GM23248 (cell line): ENCODE results near the gene ASIC2. TPM values are rescaled to one million over a fixed set of nuclear protein-coding genes. Genes with fewer than 3 reads are reported as not detected.

Experiments
- DNase-seq: peaks from one replicate; pipeline ENCODE4 v3.0.0-alpha.2; 2015
- H2AFZ ChIP-seq: fragments of 200-600 bp; sonication (generic); 2 replicates; pipeline ENCODE4 v1.6.1; 2016; ENCODE audit warnings: antibody characterized with exemption
- H3F3A ChIP-seq: fragments of 200-600 bp; sonication (generic); 2 replicates; pipeline ENCODE4 v1.6.1; 2016; ENCODE audit warnings: mild to moderate bottlenecking, antibody characterized with exemption, mixed run types; ENCODE audit not compliant: insufficient read depth
- H3K27ac ChIP-seq: fragments of 200-600 bp; sonication (generic); 2 replicates; pipeline ENCODE4 v1.5.1; 2016; ENCODE audit warnings: mild to moderate bottlenecking
- H3K27me3 ChIP-seq: fragments of 200-600 bp; sonication (generic); replicated peaks from 2 replicates; pipeline ENCODE4 v1.6.1; 2016; ENCODE audit warnings: mild to moderate bottlenecking; ENCODE audit not compliant: insufficient read depth
- H3K36me3 ChIP-seq: fragments of 200-600 bp; sonication (generic); 2 replicates; pipeline ENCODE4 v1.6.1; 2016; ENCODE audit warnings: low read depth, mild to moderate bottlenecking
- H3K4me1 ChIP-seq: fragments of 200-600 bp; sonication (generic); 2 replicates; pipeline ENCODE4 v1.6.1; 2016; ENCODE audit warnings: mild to moderate bottlenecking; ENCODE audit not compliant: insufficient read depth
- H3K4me2 ChIP-seq: fragments of 200-600 bp; sonication (generic); one replicate; pipeline ENCODE4 v1.6.1; 2016; ENCODE audit warnings: mild to moderate bottlenecking; ENCODE audit not compliant: unreplicated experiment
- H3K4me3 ChIP-seq: fragments of 200-600 bp; sonication (generic); 2 replicates; pipeline ENCODE4 v1.5.1; 2016; ENCODE audit warnings: mild to moderate bottlenecking
- H3K79me2 ChIP-seq: fragments of 200-600 bp; sonication (generic); 2 replicates; pipeline ENCODE4 v1.6.1; 2016; ENCODE audit warnings: mild to moderate bottlenecking; ENCODE audit not compliant: insufficient read depth
- H3K9ac ChIP-seq: fragments of 200-600 bp; sonication (generic); 2 replicates; pipeline ENCODE4 v1.6.1; 2016; ENCODE audit warnings: mild to moderate bottlenecking
- H3K9me2 ChIP-seq: fragments of 200-600 bp; sonication (generic); 2 replicates; pipeline ENCODE4 v1.6.1; 2016; ENCODE audit warnings: mixed run types, mild to moderate bottlenecking, moderate library complexity; ENCODE audit not compliant: insufficient read depth
- H3K9me3 ChIP-seq: fragments of 200-600 bp; sonication (generic); one replicate; pipeline ENCODE4 v1.6.1; 2017; ENCODE audit warnings: low read depth
- H4K20me1 ChIP-seq: fragments of 200-600 bp; sonication (generic); 2 replicates; pipeline ENCODE4 v1.6.0; 2016; ENCODE audit not compliant: insufficient read depth
- EZH2 ChIP-seq: fragments of 200-600 bp; sonication (generic); IDR thresholded peaks from 2 replicates; pipeline ENCODE4 v1.6.1; 2018; ENCODE audit warnings: antibody characterized with exemption, mild to moderate bottlenecking; ENCODE audit not compliant: insufficient read depth, poor library complexity, severe bottlenecking
- EZH2phosphoT487 ChIP-seq: fragments of 200-600 bp; sonication (generic); IDR thresholded peaks from 2 replicates; pipeline ENCODE4 v1.6.1; 2018; ENCODE audit warnings: antibody characterized with exemption, moderate library complexity, mild to moderate bottlenecking, low read depth; ENCODE audit not compliant: insufficient read depth
- WGBS, 2 experiments: methylation state at CpG; one replicate each; pipeline ENCODE4 v1.1.6; 2015 to 2017; ENCODE audit warnings: low lambda C conversion rate in 2 of 2, low coverage in 1 of 2; ENCODE audit errors: missing lambda C conversion rate in 2 of 2; 5-methylcytosine and 5-hydroxymethylcytosine counted together
- in situ Hi-C: fragments of 300-500 bp; cut with MboI; formaldehyde crosslinking; loops from 2 replicates; pipeline ENCODE4 v1.15.0; 2020
- polyA plus RNA-seq: library from polyadenylated mRNA; unstranded; fragments of >200 nt; fragmentation: Nextera tagmentation; extraction: Ambion mirVana; gene quantifications from 2 replicates; pipeline ENCODE4 v1.2.1, GENCODE V29; 2016
- total RNA-seq: library from RNA; depleted of rRNA; stranded (reverse); fragments of >200 nt; shearing (Covaris generic); gene quantifications from 2 replicates; pipeline ENCODE4 v1.2.3, GENCODE V29; 2014; rRNA removed

The ASIC2 gene
- total RNA-seq = under 0.01 TPM in 1 of 2 replicates, not detected in the other
- not detected in 2 replicates for polyA plus RNA-seq

DNA sequence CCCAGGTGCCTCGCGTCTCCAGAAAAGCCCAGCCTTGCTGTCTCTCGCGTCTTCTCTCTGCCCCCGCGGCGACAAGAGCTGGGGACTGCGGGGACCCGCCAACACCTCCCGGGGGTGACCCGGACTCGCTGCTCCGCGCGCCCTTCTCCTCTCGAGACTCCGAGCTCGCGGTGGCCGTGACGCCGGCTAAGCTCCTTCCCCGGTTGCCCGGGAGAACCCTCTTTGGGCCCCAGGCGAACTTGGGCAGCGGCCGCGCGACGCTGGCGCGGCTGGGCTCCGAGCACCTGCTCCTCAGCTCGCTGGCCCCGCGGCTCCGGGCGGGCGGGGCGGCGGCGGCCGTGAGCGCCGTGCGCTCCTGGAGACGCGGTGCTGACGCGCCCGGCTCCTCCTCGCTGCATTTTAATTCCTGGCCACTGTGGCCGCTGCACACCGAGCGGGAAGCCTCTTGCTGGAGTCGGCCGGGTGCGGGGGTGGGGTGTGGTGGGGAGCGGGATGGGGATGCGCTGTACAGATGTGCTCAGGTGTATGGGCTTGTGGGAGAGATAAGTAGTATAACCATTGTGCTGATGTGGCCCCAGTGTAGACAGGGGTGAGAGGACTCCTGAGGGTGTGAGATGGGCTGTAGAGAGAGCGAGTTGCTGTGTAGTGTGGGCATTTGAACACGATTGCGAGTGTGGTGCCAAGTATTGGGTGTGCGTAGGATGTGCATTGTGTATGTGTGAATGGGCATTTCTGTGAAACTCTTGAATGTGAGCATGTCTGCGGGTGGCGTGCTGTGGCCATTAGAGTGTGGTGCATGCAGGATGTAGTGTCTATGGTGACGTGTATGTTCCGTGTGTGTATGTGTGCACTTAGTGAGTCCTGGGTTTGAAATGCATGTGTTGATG, at the start of gene ASIC2:
TSS of gene ASIC2 (minus strand) at position 315 of the 887 bp plus-strand sequence.
- H3K27ac ChIP-seq = no peak within 1 kb of the TSS
- in situ Hi-C loops = no loop called here
- no peaks in the 10 kb centered on the region for H3K9me2 ChIP-seq
- TF ChIP-seq EZH2phosphoT487 = no peak
- TF ChIP-seq EZH2 = no peak
- H3K79me2 ChIP-seq = no peaks in the 10 kb centered on the region
- no peaks in the 10 kb centered on the region for H4K20me1 ChIP-seq
- WGBS, 2 experiments = 13 to 14% methylated on average over 53 to 54 of the region's 68 CpGs
- H3F3A ChIP-seq = no peaks in the 10 kb centered on the region
- peak; percentile 45 for DNase-seq
- H2AFZ ChIP-seq = no peak within 1 kb of the TSS
- H3K9ac ChIP-seq = no peak within 1 kb of the TSS
- peaks cover 45% of the 10 kb centered on the region for H3K27me3 ChIP-seq
- peak within 1 kb of the TSS; percentile 35 for H3K4me2 ChIP-seq
- no peaks in the 10 kb centered on the region for H3K9me3 ChIP-seq
- H3K4me3 ChIP-seq = peak within 1 kb of the TSS; percentile 53
- no peaks in the 10 kb centered on the region for H3K36me3 ChIP-seq
- no peaks in the 10 kb centered on the region for H3K4me1 ChIP-seq

DNA sequence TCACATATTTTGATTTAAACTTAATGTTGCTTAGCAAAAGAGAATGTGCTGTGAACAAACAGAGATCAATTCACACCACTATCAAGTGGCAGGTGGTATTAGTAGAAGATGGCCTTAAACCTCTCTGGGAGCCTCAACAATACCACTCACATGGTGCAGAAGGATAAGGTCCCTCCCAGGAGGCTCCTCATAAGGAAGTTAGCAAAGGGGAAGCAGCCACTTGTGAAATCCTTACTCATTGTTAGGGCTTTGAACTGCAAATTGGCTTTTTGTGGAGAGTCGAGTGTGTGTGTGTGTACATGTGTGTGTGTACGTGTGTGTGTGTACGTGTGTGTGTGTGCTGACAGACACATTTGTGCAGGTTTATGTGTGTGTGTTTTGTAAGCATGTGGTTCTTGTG, 48.9 kb upstream of the ASIC2 start:
- H3K4me3 ChIP-seq = no peak overlapping the region
- H3F3A ChIP-seq = no peaks in the 10 kb centered on the region
- WGBS, 2 experiments = 31 to 36% methylated on average over 3 of the region's 3 CpGs
- H3K9me2 ChIP-seq = no peaks in the 10 kb centered on the region
- no peak overlapping the region for H3K9ac ChIP-seq
- in situ Hi-C loops = no loop called here
- no peaks in the 10 kb centered on the region for H4K20me1 ChIP-seq
- no peaks in the 10 kb centered on the region for H3K79me2 ChIP-seq
- H3K9me3 ChIP-seq = no peaks in the 10 kb centered on the region
- H3K4me1 ChIP-seq = no peaks in the 10 kb centered on the region
- H3K27me3 ChIP-seq = peaks cover 12% of the 10 kb centered on the region; the same call in 1 of the 2 replicates
- H3K27ac ChIP-seq = no peak overlapping the region
- no peak overlapping the region for H2AFZ ChIP-seq
- TF ChIP-seq EZH2 (no peak), EZH2phosphoT487 (no peak)
- no peaks in the 10 kb centered on the region for H3K36me3 ChIP-seq
- no peak overlapping the region for H3K4me2 ChIP-seq
- DNase-seq = no peak

DNA sequence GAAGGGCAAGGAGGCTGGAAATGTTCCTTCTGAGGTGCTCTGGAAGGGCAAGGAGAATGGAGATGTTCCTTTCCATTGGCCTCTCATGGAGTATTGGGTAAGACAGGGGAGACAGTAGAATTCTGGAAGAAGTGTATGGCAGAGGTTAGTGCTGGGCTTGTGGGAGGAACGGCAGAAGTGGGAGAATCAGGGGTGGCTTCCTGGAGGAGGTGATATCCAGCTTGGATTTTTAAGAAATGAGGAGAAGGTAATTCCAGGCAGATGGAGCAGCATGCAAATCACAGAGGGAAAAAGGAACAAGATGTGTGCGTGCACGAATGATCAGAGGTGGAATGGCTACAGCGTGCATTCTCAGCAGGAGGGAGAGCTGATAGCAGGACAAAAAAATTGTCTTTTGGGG, 45.1 kb upstream of the ASIC2 start:
- 45 to 48% methylated on average over 4 of the region's 4 CpGs for WGBS, 2 experiments

DNA sequence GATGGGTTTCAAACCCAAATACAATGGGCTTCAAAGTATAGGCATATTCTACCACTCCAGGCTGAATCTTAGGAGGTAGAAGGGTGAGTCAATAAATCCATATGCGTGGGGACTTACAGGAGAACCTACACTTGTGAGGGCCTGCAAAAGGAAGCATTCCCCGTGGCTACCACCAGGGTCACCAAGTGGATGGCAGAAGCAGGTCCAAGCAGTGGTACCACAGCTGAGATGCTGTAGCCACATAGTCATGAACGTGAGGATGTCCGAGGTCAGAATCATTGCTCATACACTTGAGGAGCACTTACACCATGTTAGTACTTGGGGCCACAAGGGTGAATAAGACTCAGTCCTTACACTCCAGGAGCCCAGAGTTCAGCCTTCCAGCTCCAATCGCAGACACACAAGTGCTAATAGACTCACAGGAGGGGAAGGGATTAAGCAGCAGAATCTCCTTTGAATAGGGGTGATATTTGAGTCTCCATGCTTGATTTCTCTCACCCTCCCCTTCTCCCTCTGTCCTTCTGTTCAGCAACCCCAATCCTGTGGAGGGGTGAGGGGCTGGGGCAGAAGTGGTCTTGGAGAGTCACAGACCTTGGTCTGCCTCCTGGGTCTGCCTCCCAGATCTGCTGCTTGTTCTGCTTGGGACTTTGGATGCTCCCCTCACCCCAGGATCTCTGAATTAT, 42.5 kb upstream of the ASIC2 start:
- Histone ChIP-seq H4K20me1 (no peaks in the 10 kb centered on the region), H3K36me3 (no peaks in the 10 kb centered on the region), H3F3A (no peaks in the 10 kb centered on the region), H3K9me3 (no peaks in the 10 kb centered on the region), H3K4me1 (no peaks in the 10 kb centered on the region), H3K27ac (no peak overlapping the region), H3K9me2 (no peaks in the 10 kb centered on the region), H3K27me3 (peaks cover 14% of the 10 kb centered on the region; the same call in 1 of the 2 replicates), H3K4me2 (no peak overlapping the region), H3K4me3 (no peak overlapping the region), H3K9ac (no peak overlapping the region), H3K79me2 (no peaks in the 10 kb centered on the region), H2AFZ (no peak overlapping the region)
- WGBS, 2 experiments = 53 to 56% methylated on average over 5 of the region's 5 CpGs
- DNase-seq = peak; percentile 8
- TF ChIP-seq EZH2phosphoT487 (no peak), EZH2 (no peak)
- in situ Hi-C loops = no loop called here

More for the DNA sequence above, 45.1 kb upstream of the ASIC2 start:
- Histone ChIP-seq H3K9me2 (no peaks in the 10 kb centered on the region), H3K9me3 (no peaks in the 10 kb centered on the region), H4K20me1 (no peaks in the 10 kb centered on the region), H3F3A (no peaks in the 10 kb centered on the region), H3K36me3 (no peaks in the 10 kb centered on the region), H2AFZ (no peak overlapping the region), H3K4me3 (no peak overlapping the region), H3K4me2 (no peak overlapping the region), H3K9ac (no peak overlapping the region), H3K4me1 (no peaks in the 10 kb centered on the region), H3K79me2 (no peaks in the 10 kb centered on the region), H3K27me3 (peaks cover 12% of the 10 kb centered on the region; the same call in 1 of the 2 replicates), H3K27ac (no peak overlapping the region)
- no peak for DNase-seq
- in situ Hi-C loops = no loop called here
- TF ChIP-seq EZH2 (no peak), EZH2phosphoT487 (no peak)
